Measurements from ENCODE around the gene USP40. TPM values are rescaled to one million over a fixed set of nuclear protein-coding genes. Genes with fewer than 3 reads are reported as not detected.

USP40 gene
- total RNA-seq, 1 donor from 2014 or later: 19.2 TPM

DNA sequence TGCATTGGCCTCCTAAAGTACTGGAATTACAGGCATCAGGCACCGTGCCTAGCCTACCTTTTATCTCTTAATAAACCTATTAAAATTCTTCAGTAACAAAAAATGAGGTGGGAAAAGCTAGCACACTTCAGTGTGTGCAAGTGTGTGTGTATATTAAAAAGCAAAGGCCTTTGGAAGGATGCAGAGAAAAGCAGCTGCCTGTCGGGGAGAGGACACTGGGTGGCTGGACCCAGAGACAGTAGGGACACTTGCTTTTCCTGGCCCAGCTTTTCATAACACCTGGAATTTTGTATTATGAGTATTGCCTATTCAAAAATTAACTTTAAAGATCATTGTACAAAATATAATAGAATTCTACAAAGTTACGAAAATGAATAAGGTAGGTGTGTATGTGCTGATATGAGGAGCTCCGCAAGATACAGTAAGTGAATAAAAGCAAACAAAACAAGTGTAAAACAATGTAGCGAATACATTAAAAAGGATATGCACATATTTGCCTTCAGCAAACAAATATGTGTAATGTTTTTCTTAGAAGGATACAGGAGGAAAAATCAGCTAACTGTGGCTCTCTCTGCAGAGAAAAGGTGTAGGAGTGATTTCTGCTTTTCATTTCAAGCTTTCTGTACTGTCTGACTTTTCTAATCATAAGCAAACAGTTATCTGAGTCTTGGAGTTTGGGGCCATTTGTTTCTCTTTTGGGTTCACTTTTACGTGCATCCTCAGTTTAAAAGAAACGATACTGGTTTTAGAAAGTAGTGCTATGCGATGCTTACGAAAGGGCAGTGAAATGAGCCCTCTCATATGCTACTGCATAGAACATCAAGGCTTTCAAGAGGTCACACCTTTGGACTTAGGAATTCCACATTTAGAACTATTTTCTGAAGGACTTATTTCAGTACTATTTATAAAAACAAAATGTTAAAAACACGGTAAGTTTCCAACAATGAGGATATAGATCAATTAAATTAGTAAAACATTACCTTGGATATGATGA, 70.8 kb downstream of the USP40 start:
- DNase-seq (ENCODE audit: low read depth in 2 of 2): no peak

DNA sequence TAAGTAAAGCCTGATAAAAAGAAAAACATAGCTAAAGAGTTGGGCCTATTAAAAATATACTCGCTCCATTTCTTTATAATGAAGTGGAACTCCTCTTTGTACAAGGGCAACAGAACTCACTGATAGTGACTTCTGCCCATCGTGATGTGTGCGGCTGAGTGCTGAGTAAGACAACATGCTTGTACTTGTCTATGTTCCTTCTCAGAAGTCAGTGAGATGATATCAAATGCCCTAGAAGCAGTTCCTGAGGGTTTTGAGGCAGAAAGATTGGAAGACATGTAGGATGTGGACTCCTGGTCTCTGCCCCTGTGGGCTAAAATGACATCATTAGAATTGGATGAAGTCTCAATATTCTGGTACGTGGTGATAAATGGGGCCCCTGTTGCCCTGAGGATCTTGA, 73.8 kb downstream of the USP40 start:
- DNase-seq (ENCODE audit: low read depth in 2 of 2): no peak

DNA sequence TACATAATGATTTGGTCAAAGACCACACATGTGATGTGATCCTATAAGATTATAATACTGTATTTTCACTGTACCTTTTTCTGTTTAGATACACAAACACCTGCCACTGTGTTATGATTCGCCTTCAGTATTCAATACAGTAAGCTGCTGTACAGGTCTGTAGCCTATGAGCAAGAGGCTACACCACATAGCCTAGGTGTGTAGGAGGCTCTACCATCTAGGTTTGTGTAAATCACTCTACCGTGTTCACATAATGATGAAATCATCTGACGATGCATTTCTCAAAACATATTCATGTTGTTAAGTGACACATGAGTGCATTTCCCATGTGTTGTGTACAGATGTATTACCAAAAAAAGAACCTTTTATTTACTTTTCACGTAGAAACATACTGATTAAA, 74.5 kb downstream of the USP40 start:
- DNase-seq (ENCODE audit: low read depth in 2 of 2): no peak

DNA sequence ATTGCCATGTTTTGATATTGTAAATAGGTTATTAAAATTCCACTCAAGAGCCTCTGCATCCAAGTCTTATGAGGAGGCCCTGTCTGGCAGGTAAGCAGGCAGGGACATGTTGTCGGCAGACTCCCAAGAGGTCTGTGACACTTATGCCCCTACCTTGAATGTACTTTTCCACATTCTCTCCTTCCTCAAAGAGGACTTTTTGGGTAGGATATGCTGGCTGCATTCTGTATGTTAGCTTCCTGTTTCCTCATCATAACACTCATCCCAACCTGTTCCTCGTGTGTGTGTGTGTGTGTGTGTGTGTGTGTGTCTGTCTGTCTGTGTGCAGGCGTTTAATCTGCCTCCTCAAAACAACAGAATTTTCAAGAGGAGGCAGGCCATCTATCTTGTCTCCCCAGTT, 75.3 kb downstream of the USP40 start:
- DNase-seq (ENCODE audit: low read depth in 2 of 2): no peak

- no peak for DNase-seq (ENCODE audit: low read depth in 2 of 2)
Measured at GRCh38 chr2:233490831-233491230, 75.8 kb downstream of the USP40 start.

DNA sequence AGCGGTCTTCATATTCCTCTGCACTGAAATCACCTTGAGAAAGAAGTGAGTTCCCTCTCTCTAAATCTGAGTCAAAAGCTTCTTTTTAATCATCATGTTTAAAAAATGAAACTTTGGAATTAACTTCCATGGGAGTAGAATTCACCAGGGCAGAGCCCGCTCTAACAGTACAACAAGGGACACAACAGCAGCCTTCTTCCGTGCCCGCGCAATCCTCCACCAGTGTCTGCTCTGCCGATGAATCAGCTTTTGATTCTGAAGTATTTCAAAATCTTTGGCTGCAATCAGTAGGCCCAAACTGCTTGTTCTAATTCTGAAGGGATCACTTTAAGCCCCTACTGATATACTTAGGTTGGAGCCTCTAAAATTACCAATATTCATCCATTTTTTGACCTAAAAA, 76.9 kb downstream of the USP40 start:
- DNase-seq (ENCODE audit: low read depth in 2 of 2): no peak

DNA sequence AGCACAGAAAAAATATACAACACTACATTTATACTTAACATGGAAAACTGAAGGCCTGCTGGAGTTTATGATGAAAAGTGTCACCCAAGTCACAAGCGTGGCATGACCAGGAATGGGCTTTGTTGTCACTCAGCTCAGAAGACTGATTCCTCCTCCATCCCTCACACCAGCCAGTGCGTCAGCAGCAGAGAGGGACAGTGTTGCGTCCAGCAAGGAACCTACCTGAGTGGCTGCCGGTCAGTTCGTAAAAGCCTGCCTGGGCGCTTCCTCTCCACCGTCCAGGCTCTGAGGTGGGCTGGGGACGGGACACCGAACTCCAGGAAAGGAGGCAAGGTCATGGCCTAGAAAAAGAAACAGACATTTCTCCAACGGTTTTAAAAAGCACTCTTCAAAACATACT, 77.4 kb downstream of the USP40 start:
- no peak for DNase-seq (ENCODE audit: low read depth in 2 of 2)

DNA sequence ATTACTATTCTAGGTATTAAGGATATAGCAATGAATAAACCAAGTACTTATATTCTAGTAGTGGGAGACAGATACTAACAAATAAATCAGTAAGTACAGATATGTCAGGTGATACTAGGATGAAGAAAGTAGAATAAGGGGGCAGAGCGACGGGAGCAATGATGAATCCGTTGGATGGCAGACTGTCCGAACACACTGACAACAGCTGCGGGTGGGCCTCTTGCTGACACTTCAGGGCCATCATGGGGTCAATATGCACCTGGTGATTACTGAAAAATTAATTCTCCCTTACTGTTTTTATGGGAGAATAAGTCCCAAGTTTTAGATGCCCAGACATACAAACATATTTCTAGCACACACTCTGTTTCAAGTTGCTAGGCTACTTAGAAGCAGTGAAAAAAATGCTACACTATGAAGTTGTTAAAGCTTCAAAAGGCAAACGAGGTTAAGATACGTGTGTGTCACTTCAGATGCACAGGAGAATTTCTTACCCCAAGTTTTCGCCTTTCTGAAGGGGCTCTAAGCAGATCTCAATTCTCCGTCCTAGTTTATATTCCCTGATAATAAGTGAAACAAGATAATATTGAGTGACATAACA, 78.7 kb downstream of the USP40 start:
- no peak for DNase-seq (ENCODE audit: low read depth in 2 of 2)

- peak; percentile 27 to 77 for DNase-seq (ENCODE audit: low read depth in 2 of 2)
Measured at GRCh38 chr2:233486778-233487552, 79.6 kb downstream of the USP40 start.

GRCh38 chr2:233486357-233486756, 80.2 kb downstream of the USP40 start:
- no peak for DNase-seq (ENCODE audit: low read depth in 2 of 2)

- DNase-seq (ENCODE audit: low read depth in 2 of 2): no peak
Measured at GRCh38 chr2:233485726-233486125, 80.9 kb downstream of the USP40 start.

- peak in 1 of 2 donors; percentile 83 for DNase-seq (ENCODE audit: low read depth in 2 of 2)
Measured at GRCh38 chr2:233482616-233483015, 84.0 kb downstream of the USP40 start.

GRCh38 chr2:233481368-233482142, 85.0 kb downstream of the USP40 start:
- DNase-seq (ENCODE audit: low read depth in 2 of 2): peak; percentile 15 to 41

DNA sequence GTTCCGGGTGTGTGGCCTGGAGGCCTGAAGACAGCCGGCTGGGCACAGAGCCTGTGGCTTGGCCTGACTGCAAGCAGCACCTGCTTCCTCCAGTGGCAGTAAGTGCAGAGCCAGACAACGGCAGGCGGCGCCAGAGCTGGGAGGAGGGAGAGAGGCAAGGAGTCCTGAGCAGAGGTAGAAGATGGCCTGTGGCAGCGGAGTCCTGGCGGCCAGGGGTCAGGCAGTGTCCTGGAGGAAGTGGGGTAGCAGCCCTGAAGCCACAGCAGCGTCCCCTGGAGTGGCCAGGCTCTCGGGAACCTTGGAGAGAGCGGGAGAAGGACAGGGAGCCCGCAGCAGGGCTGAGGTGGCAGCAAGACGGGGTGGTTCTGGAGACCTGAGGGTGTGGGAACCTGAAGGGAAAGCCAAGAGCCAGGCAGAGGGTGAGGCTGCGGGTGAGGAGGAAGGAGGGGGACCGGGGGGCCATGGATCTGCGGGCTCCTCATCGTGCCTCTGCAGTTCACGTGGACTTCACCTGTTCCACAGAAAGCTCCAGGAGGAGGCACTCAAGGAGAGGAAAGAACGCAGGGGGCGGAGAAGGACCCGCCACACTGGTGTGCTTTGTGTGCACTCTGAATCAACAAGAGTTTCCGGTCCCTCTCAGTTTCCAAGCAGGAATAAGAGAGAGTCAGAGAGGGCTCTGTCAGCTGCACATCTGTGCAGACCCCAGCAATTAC, 85.9 kb downstream of the USP40 start:
- peak; percentile 43 to 55 for DNase-seq (ENCODE audit: low read depth in 2 of 2)

DNA sequence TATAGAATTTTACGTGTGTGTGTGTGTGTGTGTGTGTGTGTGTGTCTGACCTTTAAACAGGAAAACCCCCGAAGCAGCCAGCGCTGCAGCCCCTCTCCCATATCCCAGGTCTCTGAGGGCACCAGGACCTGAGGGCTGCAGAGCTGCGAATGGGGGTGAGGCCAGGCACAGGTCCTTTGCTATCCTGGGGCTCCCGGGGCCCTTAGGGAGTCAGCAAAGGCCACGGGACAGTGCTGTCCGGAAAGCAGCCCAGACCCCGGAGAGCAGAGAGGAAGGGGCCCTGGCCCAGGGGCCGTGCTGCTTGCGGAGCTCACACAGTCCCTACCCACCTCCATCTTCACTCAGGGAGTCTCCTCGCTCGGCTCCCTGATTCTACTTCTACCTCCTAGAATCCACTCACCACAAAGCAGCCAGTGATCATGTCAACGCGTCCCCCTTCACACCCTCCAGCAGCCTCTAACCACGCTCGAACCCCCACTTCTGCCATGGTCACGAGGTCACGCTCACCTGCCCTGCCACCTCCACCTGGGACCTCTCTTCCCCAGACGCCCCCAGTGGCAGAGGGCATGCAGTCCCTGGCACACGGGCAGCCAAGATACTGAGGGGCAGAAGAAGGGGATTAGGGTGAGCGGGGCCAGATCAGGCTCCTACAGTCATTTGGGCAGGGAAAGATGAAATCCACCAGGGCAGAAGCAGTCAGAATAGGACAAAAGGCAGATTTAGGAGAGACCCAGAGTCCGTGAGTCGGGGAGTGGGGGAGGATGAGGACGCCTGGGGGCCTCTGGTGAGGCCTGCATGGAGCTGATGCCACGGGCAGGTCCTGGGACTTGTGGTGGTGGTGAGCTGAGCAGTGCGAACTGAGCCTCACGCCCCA, 86.7 kb downstream of the USP40 start:
- DNase-seq (ENCODE audit: low read depth in 2 of 2): no peak

DNA sequence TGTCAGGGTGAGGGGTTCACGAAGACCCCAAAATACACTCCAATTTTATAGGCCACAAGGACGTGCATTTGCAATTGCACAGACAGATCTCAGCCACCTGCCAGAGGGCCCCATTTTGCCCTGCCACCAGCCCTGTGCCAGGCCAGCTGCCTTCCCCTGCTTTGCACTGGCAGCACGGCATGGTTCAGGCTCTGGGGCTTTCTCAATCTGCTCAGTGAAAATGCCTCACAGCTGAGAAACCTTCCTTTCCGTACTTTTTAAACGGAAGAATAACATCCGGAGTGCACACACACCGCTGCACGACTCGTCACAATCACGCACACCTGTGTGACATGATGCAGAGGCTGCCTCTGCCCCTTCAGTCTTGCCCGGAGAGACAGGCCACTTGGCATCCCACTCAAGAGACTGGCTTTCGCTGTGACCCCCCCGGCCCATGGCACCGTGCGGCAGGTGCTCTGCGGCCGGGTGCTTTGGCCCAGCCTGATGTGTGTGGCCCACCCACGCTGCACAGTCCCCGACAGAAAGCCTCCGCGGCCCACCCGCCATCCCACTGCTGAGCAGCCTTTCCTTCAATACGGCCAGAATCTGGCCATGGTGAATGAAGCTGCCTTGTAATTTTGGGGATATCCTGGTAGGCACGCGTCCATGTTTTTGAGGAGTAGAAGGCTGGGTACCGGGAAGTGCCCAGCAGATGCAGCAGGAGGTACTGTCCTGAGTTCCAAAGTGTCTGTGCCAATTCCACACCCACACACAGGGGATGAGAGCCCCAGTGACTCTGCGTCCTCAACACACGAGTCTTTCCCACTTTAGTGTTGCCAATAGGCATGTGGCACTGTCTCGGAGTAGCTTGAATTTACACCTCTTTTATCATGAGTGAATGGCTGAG, 88.8 kb downstream of the USP40 start:
- DNase-seq (ENCODE audit: low read depth in 2 of 2): no peak

DNA sequence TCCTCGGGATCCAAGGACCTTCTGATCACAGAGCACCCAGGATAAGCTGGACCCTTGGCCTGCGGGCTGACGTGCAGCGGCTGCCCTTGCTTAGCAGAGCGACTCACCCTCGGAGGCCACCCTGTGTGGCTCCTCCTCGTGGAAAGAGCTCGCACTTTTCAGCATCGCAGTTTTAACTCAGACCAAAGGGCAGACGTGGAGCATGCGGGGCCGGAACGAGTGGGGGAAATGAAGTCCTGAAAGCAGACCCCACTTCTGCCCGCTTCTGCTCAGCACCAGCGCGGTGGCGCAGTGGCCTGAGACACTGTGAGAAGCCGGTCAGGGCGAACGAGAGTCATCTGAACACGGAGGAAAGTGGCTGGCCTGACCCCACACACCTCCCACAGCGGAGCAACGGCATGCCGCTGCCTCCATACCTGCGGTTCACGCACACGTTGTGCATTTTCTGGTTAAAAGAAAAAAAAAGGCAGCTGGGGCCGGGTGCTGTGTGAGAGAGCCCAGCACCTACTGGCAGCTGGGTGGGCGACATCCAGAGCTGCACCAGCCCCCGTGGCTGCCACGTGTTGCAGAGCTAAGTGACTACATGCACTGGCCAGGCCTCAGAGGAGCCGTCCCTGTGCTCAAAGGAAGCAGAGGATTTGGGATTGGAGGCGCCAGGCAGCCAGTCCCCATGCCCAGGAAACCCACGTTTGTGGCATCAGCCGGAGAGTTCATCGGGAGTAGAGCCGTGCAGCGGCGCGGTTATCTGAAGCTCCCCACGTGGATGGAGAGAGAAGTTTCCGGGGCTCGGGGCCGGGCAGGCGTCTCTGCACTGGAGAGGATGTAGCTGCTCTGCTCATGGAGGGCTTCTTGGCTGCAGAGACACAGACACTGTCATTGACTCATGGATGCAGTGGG, 89.7 kb downstream of the USP40 start:
- no peak for DNase-seq (ENCODE audit: low read depth in 2 of 2)

DNA sequence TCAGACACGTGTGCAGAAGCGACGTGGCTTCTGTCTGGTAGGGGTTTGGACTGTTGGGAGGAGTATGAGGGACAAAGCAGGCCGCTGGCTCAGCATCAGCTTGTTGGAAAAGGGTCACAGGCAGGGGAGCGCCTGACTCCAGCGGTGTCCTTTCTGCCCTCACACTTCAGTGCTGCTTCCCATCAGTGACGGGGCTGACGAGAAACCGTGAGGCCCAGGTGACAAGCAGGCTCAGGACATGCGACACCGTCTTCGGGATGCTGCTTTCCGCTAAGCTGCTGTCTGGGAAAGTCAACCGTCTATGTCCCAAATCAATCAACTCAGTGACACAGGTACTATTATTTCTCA, 90.5 kb downstream of the USP40 start:
- DNase-seq (ENCODE audit: low read depth in 2 of 2): no peak

Measured in lung microvascular endothelial cell (primary cell).